ENCODE measurements around the gene TIMP1. TPM values are rescaled to one million over a fixed set of nuclear protein-coding genes. Genes with fewer than 3 reads are reported as not detected.

The TIMP1 gene
- polyA plus RNA-seq, 1 donor: 84.0 TPM

- no CpG with 5 or more reads among the region's 8 CpGs for WGBS (ENCODE audit: insufficient coverage, low lambda C conversion rate)
- Histone ChIP-seq H3K27me3 (ENCODE audit: control insufficient read depth, insufficient read depth, low read length) (no peaks in the 10 kb centered on the region), H3K4me3 (ENCODE audit: low read length) (no peak overlapping the region), H3K36me3 (ENCODE audit: control insufficient read depth, insufficient read depth, low read length) (no peaks in the 10 kb centered on the region), H3K4me1 (ENCODE audit: control insufficient read depth, insufficient read depth, low read length) (peaks cover 5% of the 10 kb centered on the region), H3K27ac (ENCODE audit: low read length) (no peak overlapping the region), H3K9me3 (ENCODE audit: control insufficient read depth, low read depth, low read length) (peaks cover 6% of the 10 kb centered on the region)
- DNase-seq: no peak
Observed at GRCh38 chrX:47583240-47583861, 1.1 kb downstream of the TIMP1 start.

GRCh38 chrX:47584714-47585113, 2.5 kb downstream of the TIMP1 start:
- Histone ChIP-seq H3K36me3 (ENCODE audit: control insufficient read depth, insufficient read depth, low read length) (no peaks in the 10 kb centered on the region), H3K9me3 (ENCODE audit: control insufficient read depth, low read depth, low read length) (peaks cover 6% of the 10 kb centered on the region), H3K4me3 (ENCODE audit: low read length) (no peak overlapping the region), H3K27me3 (ENCODE audit: control insufficient read depth, insufficient read depth, low read length) (no peaks in the 10 kb centered on the region), H3K4me1 (ENCODE audit: control insufficient read depth, insufficient read depth, low read length) (peaks cover 5% of the 10 kb centered on the region), H3K27ac (ENCODE audit: low read length) (no peak overlapping the region)
- DNase-seq: no peak
- WGBS (ENCODE audit: insufficient coverage, low lambda C conversion rate): no CpG with 5 or more reads among the region's 6 CpGs

- Histone ChIP-seq H3K27me3 (ENCODE audit: control insufficient read depth, insufficient read depth, low read length) (no peaks in the 10 kb centered on the region), H3K36me3 (ENCODE audit: control insufficient read depth, insufficient read depth, low read length) (no peaks in the 10 kb centered on the region), H3K9me3 (ENCODE audit: control insufficient read depth, low read depth, low read length) (peaks cover 6% of the 10 kb centered on the region), H3K4me3 (ENCODE audit: low read length) (no peak overlapping the region), H3K27ac (ENCODE audit: low read length) (no peak overlapping the region), H3K4me1 (ENCODE audit: control insufficient read depth, insufficient read depth, low read length) (peaks cover 5% of the 10 kb centered on the region)
- DNase-seq: no peak
- no CpG with 5 or more reads among the region's 16 CpGs for whole genome bisulfite sequencing (ENCODE audit: insufficient coverage, low lambda C conversion rate)
Observed at GRCh38 chrX:47585273-47585672, 3.0 kb downstream of the TIMP1 start.

- peaks cover 5% of the 10 kb centered on the region for H3K4me1 ChIP-seq (ENCODE audit: control insufficient read depth, insufficient read depth, low read length)
- no CpG with 5 or more reads among the region's 11 CpGs for WGBS (ENCODE audit: insufficient coverage, low lambda C conversion rate)
- no peak overlapping the region for H3K27ac ChIP-seq (ENCODE audit: low read length)
- H3K27me3 ChIP-seq (ENCODE audit: control insufficient read depth, insufficient read depth, low read length): no peaks in the 10 kb centered on the region
- peaks cover 6% of the 10 kb centered on the region for H3K9me3 ChIP-seq (ENCODE audit: control insufficient read depth, low read depth, low read length)
- H3K36me3 ChIP-seq (ENCODE audit: control insufficient read depth, insufficient read depth, low read length): no peaks in the 10 kb centered on the region
- DNase-seq: no peak
- H3K4me3 ChIP-seq (ENCODE audit: low read length): no peak overlapping the region
Observed at GRCh38 chrX:47586043-47586787, 4.0 kb downstream of the TIMP1 start.

GRCh38 chrX:47587091-47587891, 5.1 kb downstream of the TIMP1 start:
- H3K27ac ChIP-seq (ENCODE audit: low read length): no peak overlapping the region
- no peak for DNase-seq
- H3K9me3 ChIP-seq (ENCODE audit: control insufficient read depth, low read depth, low read length): peaks cover 6% of the 10 kb centered on the region
- no peaks in the 10 kb centered on the region for H3K27me3 ChIP-seq (ENCODE audit: control insufficient read depth, insufficient read depth, low read length)
- no peaks in the 10 kb centered on the region for H3K36me3 ChIP-seq (ENCODE audit: control insufficient read depth, insufficient read depth, low read length)
- H3K4me3 ChIP-seq (ENCODE audit: low read length): no peak overlapping the region
- no CpG with 5 or more reads among the region's 4 CpGs for WGBS (ENCODE audit: insufficient coverage, low lambda C conversion rate)
- H3K4me1 ChIP-seq (ENCODE audit: control insufficient read depth, insufficient read depth, low read length): no peaks in the 10 kb centered on the region

GRCh38 chrX:47587906-47588735, 5.9 kb downstream of the TIMP1 start:
- DNase-seq: no peak
- no peaks in the 10 kb centered on the region for H3K36me3 ChIP-seq (ENCODE audit: control insufficient read depth, insufficient read depth, low read length)
- H3K9me3 ChIP-seq (ENCODE audit: control insufficient read depth, low read depth, low read length): peaks cover 6% of the 10 kb centered on the region
- H3K27ac ChIP-seq (ENCODE audit: low read length): no peak overlapping the region
- H3K4me3 ChIP-seq (ENCODE audit: low read length): no peak overlapping the region
- H3K4me1 ChIP-seq (ENCODE audit: control insufficient read depth, insufficient read depth, low read length): no peaks in the 10 kb centered on the region
- no peaks in the 10 kb centered on the region for H3K27me3 ChIP-seq (ENCODE audit: control insufficient read depth, insufficient read depth, low read length)
- WGBS (ENCODE audit: insufficient coverage, low lambda C conversion rate): no CpG with 5 or more reads among the region's 16 CpGs

GRCh38 chrX:47590984-47591383, 8.7 kb downstream of the TIMP1 start:
- Histone ChIP-seq H3K4me1 (ENCODE audit: control insufficient read depth, insufficient read depth, low read length) (no peaks in the 10 kb centered on the region), H3K9me3 (ENCODE audit: control insufficient read depth, low read depth, low read length) (peaks cover 3% of the 10 kb centered on the region), H3K27me3 (ENCODE audit: control insufficient read depth, insufficient read depth, low read length) (no peaks in the 10 kb centered on the region), H3K27ac (ENCODE audit: low read length) (no peak overlapping the region), H3K4me3 (ENCODE audit: low read length) (no peak overlapping the region), H3K36me3 (ENCODE audit: control insufficient read depth, insufficient read depth, low read length) (no peaks in the 10 kb centered on the region)
- no peak for DNase-seq
- WGBS (ENCODE audit: insufficient coverage, low lambda C conversion rate): no CpG with 5 or more reads among the region's 5 CpGs

- Histone ChIP-seq H3K9me3 (ENCODE audit: control insufficient read depth, low read depth, low read length) (no peaks in the 10 kb centered on the region), H3K4me3 (ENCODE audit: low read length) (no peak overlapping the region), H3K4me1 (ENCODE audit: control insufficient read depth, insufficient read depth, low read length) (no peaks in the 10 kb centered on the region), H3K27ac (ENCODE audit: low read length) (no peak overlapping the region), H3K27me3 (ENCODE audit: control insufficient read depth, insufficient read depth, low read length) (no peaks in the 10 kb centered on the region), H3K36me3 (ENCODE audit: control insufficient read depth, insufficient read depth, low read length) (no peaks in the 10 kb centered on the region)
- no CpG with 5 or more reads among the region's 4 CpGs for WGBS (ENCODE audit: insufficient coverage, low lambda C conversion rate)
- DNase-seq: no peak
Observed at GRCh38 chrX:47593522-47593921, 11.3 kb downstream of the TIMP1 start.

- no peaks in the 10 kb centered on the region for H3K9me3 ChIP-seq (ENCODE audit: control insufficient read depth, low read depth, low read length)
- no peaks in the 10 kb centered on the region for H3K36me3 ChIP-seq (ENCODE audit: control insufficient read depth, insufficient read depth, low read length)
- no peak overlapping the region for H3K4me3 ChIP-seq (ENCODE audit: low read length)
- no CpG with 5 or more reads among the region's 1 CpG for WGBS (ENCODE audit: insufficient coverage, low lambda C conversion rate)
- H3K27ac ChIP-seq (ENCODE audit: low read length): no peak overlapping the region
- no peaks in the 10 kb centered on the region for H3K27me3 ChIP-seq (ENCODE audit: control insufficient read depth, insufficient read depth, low read length)
- DNase-seq: no peak
- no peaks in the 10 kb centered on the region for H3K4me1 ChIP-seq (ENCODE audit: control insufficient read depth, insufficient read depth, low read length)
Observed at GRCh38 chrX:47595716-47596251, 13.5 kb downstream of the TIMP1 start.

GRCh38 chrX:47596256-47596655, 14.0 kb downstream of the TIMP1 start:
- Histone ChIP-seq H3K36me3 (ENCODE audit: control insufficient read depth, insufficient read depth, low read length) (no peaks in the 10 kb centered on the region), H3K27ac (ENCODE audit: low read length) (no peak overlapping the region), H3K4me3 (ENCODE audit: low read length) (no peak overlapping the region), H3K9me3 (ENCODE audit: control insufficient read depth, low read depth, low read length) (no peaks in the 10 kb centered on the region), H3K27me3 (ENCODE audit: control insufficient read depth, insufficient read depth, low read length) (no peaks in the 10 kb centered on the region), H3K4me1 (ENCODE audit: control insufficient read depth, insufficient read depth, low read length) (no peaks in the 10 kb centered on the region)
- DNase-seq: no peak
- no CpG with 5 or more reads among the region's 2 CpGs for WGBS (ENCODE audit: insufficient coverage, low lambda C conversion rate)

Data from large intestine (tissue), 3 donors.